ENCODE measurements around the gene NUMB.

GRCh38 chr14:73503648-73504047 lies 45.3 kb upstream of the NUMB start:
- TF ChIP-seq CTCF (IDR thresholded peaks at IDR 0.05) = no peak
- TF ChIP-seq POLR2A (IDR thresholded peaks at IDR 0.05) = no peak
